HEK293T (cell line): Measurements from ENCODE around the gene TMC3.

Experiments used
- CTCF ChIA-PET: fragments of 350-600 bp; formaldehyde crosslinking; extraction: SDS; loops from one replicate; lab custom pipeline; 2021; ENCODE audit warnings: antibody characterized with exemption, inconsistent platforms; lab: Yijun Ruan, JAX
- POLR2A ChIA-PET: fragments of 350-600 bp; formaldehyde crosslinking; extraction: SDS; loops from one replicate; lab custom pipeline; 2020; ENCODE audit warnings: antibody characterized with exemption, inconsistent platforms; lab: Yijun Ruan, JAX
- DNase-seq: peaks from one replicate; pipeline ENCODE4 v3.0.0; 2012; ENCODE audit warnings: mixed read lengths; ENCODE audit errors: extremely low spot score
- ARNT ChIP-seq: fragments of 450-650 bp; IDR thresholded peaks from 2 replicates; pipeline ENCODE4 v1.6.1; 2017; ENCODE audit warnings: mild to moderate bottlenecking
- BHLHE40 ChIP-seq: fragments of 450-650 bp; IDR thresholded peaks from 2 replicates; pipeline ENCODE4 v1.6.1; 2016; ENCODE audit warnings: mild to moderate bottlenecking, moderate library complexity, borderline replicate concordance
- CTBP1 ChIP-seq: fragments of 450-650 bp; IDR thresholded peaks from 2 replicates; pipeline ENCODE4 v1.6.1; 2016; ENCODE audit warnings: borderline replicate concordance
- ELF4 ChIP-seq: fragments of 450-650 bp; IDR thresholded peaks from 2 replicates; pipeline ENCODE4 v1.6.1; 2017; ENCODE audit warnings: antibody characterized with exemption
- FOXA1 ChIP-seq: fragments of 450-650 bp; IDR thresholded peaks from 2 replicates; pipeline ENCODE4 v1.6.1; 2016; ENCODE audit warnings: mild to moderate bottlenecking
- FOXK2 ChIP-seq: fragments of 450-650 bp; IDR thresholded peaks from 2 replicates; pipeline ENCODE4 v1.6.1; 2016; ENCODE audit warnings: mild to moderate bottlenecking
- FOXM1 ChIP-seq: fragments of 450-650 bp; IDR thresholded peaks from 2 replicates; pipeline ENCODE4 v1.6.1; 2017; ENCODE audit warnings: mild to moderate bottlenecking, borderline replicate concordance
- HDGF ChIP-seq: fragments of 450-650 bp; IDR thresholded peaks from 2 replicates; pipeline ENCODE4 v1.6.1; 2017; ENCODE audit warnings: antibody characterized with exemption, borderline replicate concordance
- L3MBTL2 ChIP-seq: fragments of 450-650 bp; conservative IDR thresholded peaks from 2 replicates; pipeline ENCODE4 v1.6.1; 2016; ENCODE audit warnings: mild to moderate bottlenecking
- LEF1 ChIP-seq: fragments of 450-650 bp; IDR thresholded peaks from 2 replicates; pipeline ENCODE4 v1.6.1; 2017; ENCODE audit warnings: mild to moderate bottlenecking, borderline replicate concordance
- NFRKB ChIP-seq: fragments of 450-650 bp; IDR thresholded peaks from 2 replicates; pipeline ENCODE4 v1.6.1; 2016; ENCODE audit warnings: mild to moderate bottlenecking, moderate library complexity
- SP1 ChIP-seq: fragments of 450-650 bp; IDR thresholded peaks from 2 replicates; pipeline ENCODE4 v1.6.1; 2017
- SUZ12 ChIP-seq: fragments of 450-650 bp; IDR thresholded peaks from 2 replicates; pipeline ENCODE4 v1.6.1; 2016; ENCODE audit warnings: mild to moderate bottlenecking
- TARDBP ChIP-seq: fragments of 450-650 bp; IDR thresholded peaks from 2 replicates; pipeline ENCODE4 v1.6.1; 2016
- ZNF384 ChIP-seq: fragments of 450-650 bp; IDR thresholded peaks from 2 replicates; pipeline ENCODE4 v1.6.1; 2016
- TF ChIP-seq, protein P1 (sequence below): fragments of 450-650 bp; IDR thresholded peaks from 2 replicates; pipeline ENCODE4 v1.6.1; 2016

Gene TMC3

DNA sequence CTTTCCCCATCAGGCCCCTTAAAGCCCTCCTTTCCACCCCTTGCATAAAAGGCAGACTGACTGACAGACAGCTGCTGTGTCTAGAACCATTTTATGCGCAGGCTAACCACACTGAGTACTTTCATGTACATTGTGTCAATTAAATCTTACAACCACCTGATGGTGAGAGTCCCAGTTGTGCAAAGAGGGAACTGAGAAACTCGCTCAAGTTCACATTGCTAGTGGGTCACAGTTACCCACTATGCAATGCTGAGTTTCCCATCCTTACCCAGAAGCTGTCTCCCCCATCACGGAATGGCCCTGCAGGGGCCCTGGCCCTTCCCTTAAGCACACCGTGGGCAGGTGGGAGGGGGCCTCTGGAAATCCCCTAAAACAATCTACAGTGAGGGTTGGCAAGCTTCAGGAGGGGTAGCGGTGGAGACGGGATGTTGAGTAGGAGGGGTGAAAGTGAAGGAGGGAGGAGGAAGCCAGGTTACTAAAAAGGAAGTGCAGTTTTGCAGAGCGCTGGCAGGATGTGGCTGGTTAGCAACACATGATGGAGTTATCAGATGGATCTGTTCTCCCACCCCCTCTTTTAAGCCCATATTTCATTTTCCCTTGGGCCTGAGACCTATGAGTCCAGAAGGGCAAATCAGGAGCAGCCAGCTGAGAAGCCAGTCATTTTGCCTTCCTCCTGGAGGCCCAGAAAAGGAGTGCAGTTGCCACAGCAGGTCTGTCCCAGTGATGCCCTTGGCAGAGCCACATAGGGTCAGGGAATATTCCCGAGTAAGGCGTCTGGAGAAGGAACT is 80.1 kb downstream of the TMC3 start:
- ChIA-PET CTCF (interaction anchor here (0.6 kb wide), 1 partner anchor 1008 kb away, joined by 3 read pairs; no protein-coding TSS in a partner anchor), POLR2A (no interaction called here)

DNA sequence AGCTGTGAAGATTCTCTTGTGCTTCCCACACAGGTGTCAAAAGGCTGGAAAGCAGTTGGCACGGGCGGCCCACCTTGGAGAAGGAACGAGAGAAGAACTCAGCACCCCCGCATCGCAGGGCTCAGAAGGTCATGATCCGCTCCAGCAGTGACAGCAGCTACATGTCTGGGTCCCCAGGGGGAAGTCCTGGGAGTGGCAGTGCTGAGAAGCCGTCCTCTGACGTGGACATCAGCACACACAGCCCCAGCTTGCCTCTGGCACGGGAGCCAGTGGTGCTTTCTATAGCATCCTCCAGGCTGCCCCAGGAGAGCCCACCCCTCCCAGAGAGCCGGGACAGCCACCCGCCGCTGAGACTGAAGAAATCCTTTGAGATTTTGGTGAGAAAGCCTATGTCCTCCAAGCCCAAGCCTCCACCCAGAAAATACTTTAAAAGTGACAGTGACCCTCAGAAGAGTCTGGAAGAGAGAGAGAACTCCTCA is 81.5 kb downstream of the TMC3 start:
- POLR2A ChIA-PET = interaction anchor here (1.1 kb wide), 1 partner anchor 31 kb away, joined by 3 read pairs; the partner anchor contains the start of gene STARD5
- TF ChIP-seq ELF4 (no peak), L3MBTL2 (no peak), TARDBP (no peak), NFRKB (no peak), BHLHE40 (no peak), CTBP1 (no peak), ZNF384 (no peak), FOXK2 (no peak), SUZ12 (no peak), SP1 (no peak), FOXM1 (no peak)
- no peak for DNase-seq
- CTCF ChIA-PET = interaction anchor here (1.0 to 1.4 kb wide), 2 partner anchors 18 to 27 kb away, joined by 3 to 5 read pairs; no protein-coding TSS in a partner anchor

More for the DNA sequence above, 80.1 kb downstream of the TMC3 start:
- no peak for DNase-seq
- TF ChIP-seq FOXA1 (no peak), L3MBTL2 (no peak)
- TF ChIP-seq, protein P1, sequence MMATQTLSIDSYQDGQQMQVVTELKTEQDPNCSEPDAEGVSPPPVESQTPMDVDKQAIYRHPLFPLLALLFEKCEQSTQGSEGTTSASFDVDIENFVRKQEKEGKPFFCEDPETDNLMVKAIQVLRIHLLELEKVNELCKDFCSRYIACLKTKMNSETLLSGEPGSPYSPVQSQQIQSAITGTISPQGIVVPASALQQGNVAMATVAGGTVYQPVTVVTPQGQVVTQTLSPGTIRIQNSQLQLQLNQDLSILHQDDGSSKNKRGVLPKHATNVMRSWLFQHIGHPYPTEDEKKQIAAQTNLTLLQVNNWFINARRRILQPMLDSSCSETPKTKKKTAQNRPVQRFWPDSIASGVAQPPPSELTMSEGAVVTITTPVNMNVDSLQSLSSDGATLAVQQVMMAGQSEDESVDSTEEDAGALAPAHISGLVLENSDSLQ = no peak

DNA sequence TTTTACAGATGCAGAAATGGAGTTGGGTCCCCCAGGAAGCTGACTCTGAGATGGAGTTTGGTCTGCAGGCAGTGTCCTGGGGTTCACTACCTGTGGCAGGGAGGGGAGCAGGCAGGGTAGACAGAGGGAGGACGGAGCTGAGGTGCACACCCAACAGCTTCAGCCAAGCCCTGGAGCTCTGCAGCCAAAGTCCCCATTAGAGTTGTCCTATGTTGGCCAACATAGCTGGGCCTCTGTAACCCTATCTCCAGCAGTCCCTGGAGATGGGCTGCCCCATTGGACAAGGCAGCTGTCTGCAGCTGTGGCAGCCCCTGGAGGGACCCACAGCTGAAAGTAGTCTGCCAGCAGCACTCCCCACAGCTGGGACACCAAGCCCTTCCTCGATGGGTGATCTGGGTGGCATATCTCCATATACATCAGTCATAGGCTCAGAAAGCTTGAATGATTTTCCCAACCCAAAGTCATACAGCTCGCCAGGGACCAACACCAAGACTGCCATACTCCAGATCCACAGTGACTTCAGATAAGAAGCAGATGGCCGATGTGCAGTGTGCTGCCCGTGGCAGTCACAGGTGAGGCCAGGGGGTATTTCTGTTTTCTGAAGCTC is 82.0 kb downstream of the TMC3 start:
- TF ChIP-seq LEF1 = no peak
- no peak for TF ChIP-seq SP1
- TF ChIP-seq HDGF = no peak
- TF ChIP-seq CTBP1 = no peak
- TF ChIP-seq TARDBP = no peak
- TF ChIP-seq BHLHE40 = no peak
- no peak for TF ChIP-seq FOXM1
- TF ChIP-seq SUZ12 = no peak
- no peak for TF ChIP-seq ZNF384
- TF ChIP-seq ELF4 = no peak
- POLR2A ChIA-PET = interaction anchor here (1.1 kb wide), 1 partner anchor 32 kb away, joined by 3 read pairs; the partner anchor contains the start of gene STARD5
- CTCF ChIA-PET = interaction anchor here (1.0 to 1.4 kb wide), 2 partner anchors 17 to 26 kb away, joined by 3 to 5 read pairs; no protein-coding TSS in a partner anchor
- no peak for DNase-seq

DNA sequence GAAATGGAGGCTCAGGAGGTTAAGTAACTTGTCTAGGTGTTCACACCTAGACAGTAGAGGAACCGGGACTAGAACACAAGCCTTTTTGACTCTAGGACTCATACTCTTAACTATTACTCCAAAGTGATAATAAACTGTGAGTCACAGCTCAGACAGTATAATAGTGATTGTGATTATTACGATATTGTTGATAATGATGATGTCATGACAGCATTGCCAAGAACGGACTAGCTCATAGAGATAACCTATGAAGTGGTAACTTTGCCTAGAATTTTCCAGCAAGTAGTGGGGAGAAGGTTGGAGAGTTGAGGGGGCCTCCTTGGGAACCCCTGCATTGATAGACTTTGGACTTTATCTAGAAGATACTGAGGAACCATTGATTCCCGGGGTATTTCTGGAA is 84.1 kb downstream of the TMC3 start:
- no peak for DNase-seq
- POLR2A ChIA-PET = no interaction called here
- CTCF ChIA-PET = interaction anchor here (0.7 kb wide), 1 partner anchor 135 kb away, joined by 3 read pairs; no protein-coding TSS in a partner anchor
- TF ChIP-seq TARDBP (no peak), BHLHE40 (no peak), L3MBTL2 (no peak), CTBP1 (no peak), FOXM1 (no peak), SP1 (no peak), HDGF (no peak), ELF4 (no peak), FOXK2 (no peak), ZNF384 (no peak), LEF1 (no peak), ARNT (no peak), NFRKB (no peak), SUZ12 (no peak)

DNA sequence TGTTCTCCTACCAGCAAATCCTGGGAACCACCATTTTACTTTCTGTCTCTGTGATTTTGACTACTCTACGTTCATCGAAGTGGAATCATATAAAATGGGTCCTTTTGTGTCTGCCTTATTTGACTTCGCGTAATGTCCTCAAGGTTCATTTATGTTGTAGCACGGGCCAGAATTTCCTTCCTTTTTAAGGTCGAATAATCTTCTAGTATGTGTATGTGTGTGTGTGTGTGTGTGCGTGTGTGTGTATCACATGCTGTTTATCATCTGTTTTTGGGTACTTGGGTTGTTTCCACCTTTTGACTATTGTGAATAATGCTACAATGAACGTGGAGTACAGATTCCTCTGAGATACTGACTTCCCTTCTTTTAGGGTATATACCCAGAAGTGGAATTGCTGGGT is 85.4 kb downstream of the TMC3 start:
- DNase-seq = no peak
- TF ChIP-seq TARDBP = no peak
- no peak for TF ChIP-seq ELF4
- no peak for TF ChIP-seq FOXA1
- TF ChIP-seq SUZ12 = no peak
- TF ChIP-seq HDGF = no peak
- TF ChIP-seq, protein P1 = no peak
- no peak for TF ChIP-seq NFRKB
- TF ChIP-seq ARNT = no peak
- TF ChIP-seq FOXM1 = no peak
- TF ChIP-seq BHLHE40 = no peak
- TF ChIP-seq CTBP1 = no peak
- no peak for TF ChIP-seq ZNF384
- TF ChIP-seq L3MBTL2 = no peak
- TF ChIP-seq FOXK2 = no peak
- TF ChIP-seq SP1 = no peak
- TF ChIP-seq LEF1 = no peak
- ChIA-PET CTCF (no interaction called here), POLR2A (no interaction called here)

DNA sequence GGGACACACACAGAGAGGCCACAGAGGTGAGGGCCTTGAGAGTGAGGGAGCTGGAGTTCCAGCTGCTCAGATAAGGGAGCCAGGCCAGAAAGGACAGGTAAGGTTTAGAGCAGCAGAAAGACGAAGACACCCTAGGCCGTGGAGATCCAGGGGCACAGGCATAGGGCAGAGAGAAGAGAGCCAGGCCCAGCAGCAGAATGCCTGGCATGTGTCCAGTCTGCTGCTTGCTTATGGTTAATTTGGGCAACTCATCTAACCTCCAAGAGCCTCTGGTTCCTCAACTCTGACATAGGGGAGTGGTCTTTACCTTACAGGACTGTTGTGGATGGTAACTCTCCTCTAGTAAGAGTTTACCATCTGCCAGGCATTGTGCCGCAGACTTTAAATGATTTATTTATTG is 86.0 kb downstream of the TMC3 start:
- DNase-seq = no peak
- ChIA-PET POLR2A (no interaction called here), CTCF (interaction anchor here (1.2 kb wide), 1 partner anchor 10 kb away, joined by 4 read pairs; no protein-coding TSS in a partner anchor)
- TF ChIP-seq ELF4 = no peak
- TF ChIP-seq BHLHE40 = no peak
- no peak for TF ChIP-seq TARDBP
- TF ChIP-seq FOXK2 = no peak
- TF ChIP-seq L3MBTL2 = no peak
